ENCODE results near the gene PTPN18.

- TF ChIP-seq CTCF (conservative IDR thresholded peaks at IDR 0.05; ENCODE audit: low read length) (no peak), EZH2phosphoT487 (IDR thresholded peaks at IDR 0.05; ENCODE audit: borderline replicate concordance) (no peak)
These were observed 33.5 kb downstream of the PTPN18 start for GRCh38 chr2:130389358-130389757.
